GM12873 (cell line): Measurements from ENCODE around the gene CDK4.

Experiments used
- CTCF ChIP-seq: IDR thresholded peaks from 2 replicates; pipeline ENCODE4 v1.5.1; 2012; ENCODE audit warnings: low read depth, mild to moderate bottlenecking, moderate library complexity, low read length, control low read depth; ENCODE audit not compliant: insufficient read depth; ENCODE audit errors: missing control alignments

Gene CDK4

GRCh38 chr12:57745485-57745881 lies 6.6 kb downstream of the CDK4 start:
- TF ChIP-seq CTCF, result no peak

- TF ChIP-seq CTCF, result no peak
Measured at GRCh38 chr12:57744777-57745484, 7.2 kb downstream of the CDK4 start, which contains the start of gene TSPAN31. Gene TSPAN31, plus strand, starts transcription at chr12:57745039. Its CDS starts 116 bp downstream, at chr12:57745155.

- no peak for TF ChIP-seq CTCF
Measured at GRCh38 chr12:57744194-57744776, 7.8 kb downstream of the CDK4 start.

GRCh38 chr12:57743769-57744168 lies 8.3 kb downstream of the CDK4 start:
- no peak for TF ChIP-seq CTCF

GRCh38 chr12:57741844-57742738 lies 10.0 kb downstream of the CDK4 start:
- TF ChIP-seq CTCF, result peak; percentile 75

GRCh38 chr12:57741413-57741789 lies 10.7 kb downstream of the CDK4 start:
- no peak for TF ChIP-seq CTCF
